Measurements from ENCODE around the gene PDIA6.

DNA sequence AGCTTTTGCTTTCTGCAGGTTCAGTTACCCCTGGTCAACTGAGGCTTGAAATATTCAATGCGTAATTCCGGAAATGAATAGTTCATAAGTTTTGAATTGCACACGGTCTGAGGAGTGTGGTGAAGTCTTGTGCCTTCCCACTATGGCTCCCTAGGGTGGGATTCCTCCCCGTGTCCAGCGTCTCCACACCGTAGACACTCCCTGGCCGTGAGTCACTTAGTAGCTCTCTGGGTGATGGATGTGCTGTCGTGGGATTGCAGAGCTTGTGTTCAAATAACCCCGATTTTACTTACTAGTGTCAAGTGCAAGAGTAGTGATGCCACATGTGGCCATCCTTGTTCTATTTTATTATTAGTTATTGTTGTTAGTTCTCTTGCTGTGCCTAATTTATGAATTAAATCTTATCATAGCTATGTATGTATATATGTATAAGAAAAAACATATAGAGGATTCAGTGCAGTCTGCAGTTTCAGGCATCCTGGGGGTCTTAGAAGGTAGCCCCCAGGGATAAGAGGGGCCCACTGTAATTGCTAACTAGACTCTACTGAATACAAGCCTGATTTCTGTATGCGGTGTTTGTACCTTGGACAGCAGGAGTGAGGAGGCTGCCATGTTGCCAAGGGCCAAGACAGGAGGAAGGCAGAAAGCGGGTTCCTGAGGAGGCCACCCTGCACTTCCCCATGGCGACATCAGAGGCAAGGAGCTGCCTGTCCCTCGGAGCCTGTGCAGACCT is 47.7 kb upstream of the PDIA6 start:
- TF ChIP-seq, protein P1, sequence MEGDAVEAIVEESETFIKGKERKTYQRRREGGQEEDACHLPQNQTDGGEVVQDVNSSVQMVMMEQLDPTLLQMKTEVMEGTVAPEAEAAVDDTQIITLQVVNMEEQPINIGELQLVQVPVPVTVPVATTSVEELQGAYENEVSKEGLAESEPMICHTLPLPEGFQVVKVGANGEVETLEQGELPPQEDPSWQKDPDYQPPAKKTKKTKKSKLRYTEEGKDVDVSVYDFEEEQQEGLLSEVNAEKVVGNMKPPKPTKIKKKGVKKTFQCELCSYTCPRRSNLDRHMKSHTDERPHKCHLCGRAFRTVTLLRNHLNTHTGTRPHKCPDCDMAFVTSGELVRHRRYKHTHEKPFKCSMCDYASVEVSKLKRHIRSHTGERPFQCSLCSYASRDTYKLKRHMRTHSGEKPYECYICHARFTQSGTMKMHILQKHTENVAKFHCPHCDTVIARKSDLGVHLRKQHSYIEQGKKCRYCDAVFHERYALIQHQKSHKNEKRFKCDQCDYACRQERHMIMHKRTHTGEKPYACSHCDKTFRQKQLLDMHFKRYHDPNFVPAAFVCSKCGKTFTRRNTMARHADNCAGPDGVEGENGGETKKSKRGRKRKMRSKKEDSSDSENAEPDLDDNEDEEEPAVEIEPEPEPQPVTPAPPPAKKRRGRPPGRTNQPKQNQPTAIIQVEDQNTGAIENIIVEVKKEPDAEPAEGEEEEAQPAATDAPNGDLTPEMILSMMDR (IDR thresholded peaks at IDR 0.05; ENCODE audit: extremely low read depth in 1 of 2, insufficient read depth in 1 of 2, low read depth in 1 of 2, low read length in 2 of 2): no peak
- no peak for TF ChIP-seq POLR2A (IDR thresholded peaks at IDR 0.05; ENCODE audit: low read depth, low read length)
- TF ChIP-seq EZH2 (IDR thresholded peaks at IDR 0.05; ENCODE audit: borderline replicate concordance, low read depth, low read length, severe bottlenecking): no peak
- no peak for TF ChIP-seq JUN (IDR thresholded peaks at IDR 0.05; ENCODE audit: borderline replicate concordance, insufficient read depth, insufficient read length, low read depth)
- TF ChIP-seq MYC (IDR thresholded peaks at IDR 0.05; ENCODE audit: low read depth, low read length): no peak
- TF ChIP-seq, protein P2, sequence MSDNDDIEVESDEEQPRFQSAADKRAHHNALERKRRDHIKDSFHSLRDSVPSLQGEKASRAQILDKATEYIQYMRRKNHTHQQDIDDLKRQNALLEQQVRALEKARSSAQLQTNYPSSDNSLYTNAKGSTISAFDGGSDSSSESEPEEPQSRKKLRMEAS (IDR thresholded peaks at IDR 0.05; ENCODE audit: insufficient read depth, insufficient read length): no peak
- TF ChIP-seq FOS (IDR thresholded peaks at IDR 0.05; ENCODE audit: borderline replicate concordance, insufficient read depth, low read length): no peak
- no peak for TF ChIP-seq POLR2AphosphoS5 (IDR thresholded peaks at IDR 0.05; ENCODE audit: insufficient read depth, low read depth, low read length)

Measured in endothelial cell of umbilical vein (primary cell).